Erythroblast (primary cell): ENCODE results near the gene SLCO1C1.

Source experiments
- DNase-seq, 2 experiments: peaks; one replicate each; lab custom pipeline; 2025; lab: John Stamatoyannopoulos, UW
- GATA1 ChIP-seq: IDR thresholded peaks from 2 replicates; pipeline ENCODE4 v1.6.1; 2011; ENCODE audit warnings: low read depth, mild to moderate bottlenecking, control low read depth, low read length, moderate library complexity
- POLR2A ChIP-seq: IDR thresholded peaks from 2 replicates; pipeline ENCODE4 v1.6.1; 2011; ENCODE audit warnings: mild to moderate bottlenecking, low read length

The SLCO1C1 gene

GRCh38 chr12:20695232-20695631, at the start of gene SLCO1C1:
Gene SLCO1C1 (plus strand): TSS chr12:20695332. CDS start chr12:20699577, 4,245 bp downstream.
- TF ChIP-seq POLR2A (no peak), GATA1 (no peak)
- DNase-seq = no peak

GRCh38 chr12:20646239-20646827, 48.8 kb upstream of the SLCO1C1 start:
- TF ChIP-seq GATA1 (no peak), POLR2A (no peak)
- DNase-seq = peak; percentile 26 to 52

GRCh38 chr12:20653871-20654270, 41.3 kb upstream of the SLCO1C1 start:
- no peak for TF ChIP-seq GATA1
- TF ChIP-seq POLR2A = no peak
- no peak for DNase-seq

- TF ChIP-seq POLR2A = no peak
- TF ChIP-seq GATA1 = no peak
- DNase-seq = no peak
Measured at GRCh38 chr12:20656600-20656999, 38.5 kb upstream of the SLCO1C1 start.

- TF ChIP-seq GATA1 (no peak), POLR2A (no peak)
Measured at GRCh38 chr12:20657496-20657895, 37.6 kb upstream of the SLCO1C1 start.

GRCh38 chr12:20681334-20681733, 13.8 kb upstream of the SLCO1C1 start:
- no peak for TF ChIP-seq POLR2A
- TF ChIP-seq GATA1 = no peak
- no peak for DNase-seq

More at GRCh38 chr12:20657496-20657895, 37.6 kb upstream of the SLCO1C1 start:
- no peak for DNase-seq

- no peak for DNase-seq
- TF ChIP-seq POLR2A (no peak), GATA1 (no peak)
Measured at GRCh38 chr12:20696181-20696905, 1.2 kb downstream of the SLCO1C1 start.

GRCh38 chr12:20701106-20701505, 6.0 kb downstream of the SLCO1C1 start:
- no peak for DNase-seq

GRCh38 chr12:20704860-20705259, 9.7 kb downstream of the SLCO1C1 start:
- no peak for DNase-seq
- TF ChIP-seq POLR2A (no peak), GATA1 (no peak)

More at GRCh38 chr12:20701106-20701505, 6.0 kb downstream of the SLCO1C1 start:
- no peak for TF ChIP-seq GATA1
- TF ChIP-seq POLR2A = no peak

GRCh38 chr12:20711846-20712245, 16.7 kb downstream of the SLCO1C1 start:
- TF ChIP-seq GATA1 = no peak
- TF ChIP-seq POLR2A = no peak
- peak; percentile 8 to 72 for DNase-seq

GRCh38 chr12:20716037-20716436, 20.9 kb downstream of the SLCO1C1 start:
- DNase-seq = no peak
- no peak for TF ChIP-seq GATA1
- no peak for TF ChIP-seq POLR2A

GRCh38 chr12:20716985-20717384, 21.9 kb downstream of the SLCO1C1 start:
- DNase-seq = no peak
- no peak for TF ChIP-seq GATA1
- no peak for TF ChIP-seq POLR2A

GRCh38 chr12:20718294-20718693, 23.2 kb downstream of the SLCO1C1 start:
- no peak for TF ChIP-seq GATA1
- no peak for TF ChIP-seq POLR2A
- no peak for DNase-seq

- DNase-seq = no peak
- TF ChIP-seq GATA1 (no peak), POLR2A (no peak)
Measured at GRCh38 chr12:20722142-20722541, 27.0 kb downstream of the SLCO1C1 start.
